Measurements from ENCODE around the gene DEAF1. TPM values are rescaled to one million over a fixed set of nuclear protein-coding genes. Genes with fewer than 3 reads are reported as not detected.
A peak's percentile ranks its signal among the peaks of the same experiment; 100 is the strongest.

The DEAF1 gene
- total RNA-seq, 1 donor from 2014 or later: 35.8 TPM

GRCh38 chr11:626475-627307 is 68.3 kb downstream of the DEAF1 start, which contains the start of gene SCT:
Gene SCT (minus strand): TSS chr11:627181. CDS start chr11:627143, 38 bp downstream.
- no peak for DNase-seq (ENCODE audit: low read depth)

- DNase-seq (ENCODE audit: low read depth): no peak
Measured at GRCh38 chr11:625636-626268, 69.3 kb downstream of the DEAF1 start.

DNA sequence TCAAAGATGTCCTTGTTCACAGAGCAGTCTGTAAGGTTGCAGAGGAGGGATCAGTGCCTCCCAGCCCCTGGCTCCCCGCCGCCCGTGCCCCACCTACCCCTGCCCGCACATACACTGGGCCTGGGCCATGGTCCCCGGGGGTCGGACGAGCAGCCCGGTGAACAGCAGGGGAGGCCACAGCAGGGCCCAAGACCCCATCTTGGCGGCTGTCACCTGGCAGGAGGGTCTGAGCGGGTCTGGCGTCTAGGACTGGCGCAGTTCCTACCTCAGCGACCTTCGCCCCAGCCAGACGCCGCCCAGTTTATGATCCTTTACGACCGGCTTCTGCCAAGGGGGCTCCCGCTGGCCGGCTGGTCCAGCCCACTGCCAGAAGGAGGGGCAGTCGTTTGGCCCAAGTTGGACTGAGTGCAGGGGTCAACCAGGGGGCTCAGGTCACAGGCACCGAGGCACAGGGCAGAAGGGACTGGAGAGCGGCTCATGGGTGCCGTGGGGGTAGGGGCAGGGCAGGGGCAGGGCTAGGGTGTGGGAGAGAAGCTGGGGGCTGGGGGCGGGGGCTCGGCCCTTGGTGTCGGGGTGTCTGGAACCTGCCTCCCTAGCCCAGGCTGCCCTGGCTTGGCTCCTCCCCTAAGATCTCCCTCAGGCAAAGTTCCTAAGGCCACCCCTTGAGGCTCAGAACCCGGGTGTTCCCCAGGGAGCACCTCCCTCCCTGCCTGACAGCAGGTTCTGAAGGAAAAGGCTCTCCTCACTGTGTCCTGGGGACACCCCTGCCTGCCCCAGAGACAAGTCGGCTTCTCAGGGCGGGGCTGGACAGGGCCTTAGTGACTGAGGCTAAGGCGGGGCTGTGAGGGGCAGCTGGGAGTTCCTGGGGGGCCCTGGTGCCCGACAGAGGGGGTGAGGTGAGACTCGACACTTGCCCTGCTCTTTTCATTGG is 70.1 kb downstream of the DEAF1 start, which contains the start of gene CDHR5:
Gene CDHR5 (minus strand): TSS at position 251 of the 931 bp plus-strand sequence. CDS start 53 bp downstream, at position 198.
- no peak for DNase-seq (ENCODE audit: low read depth)

GRCh38 chr11:623999-624704 is 70.9 kb downstream of the DEAF1 start:
- DNase-seq (ENCODE audit: low read depth): no peak

GRCh38 chr11:623349-623869 is 71.6 kb downstream of the DEAF1 start:
- DNase-seq (ENCODE audit: low read depth): no peak

- no peak for DNase-seq (ENCODE audit: low read depth)
Measured at GRCh38 chr11:621838-622237, 73.2 kb downstream of the DEAF1 start.

GRCh38 chr11:620935-621814 is 73.8 kb downstream of the DEAF1 start:
- DNase-seq (ENCODE audit: low read depth): no peak

- no peak for DNase-seq (ENCODE audit: low read depth)
Measured at GRCh38 chr11:620201-620600, 74.8 kb downstream of the DEAF1 start.

DNA sequence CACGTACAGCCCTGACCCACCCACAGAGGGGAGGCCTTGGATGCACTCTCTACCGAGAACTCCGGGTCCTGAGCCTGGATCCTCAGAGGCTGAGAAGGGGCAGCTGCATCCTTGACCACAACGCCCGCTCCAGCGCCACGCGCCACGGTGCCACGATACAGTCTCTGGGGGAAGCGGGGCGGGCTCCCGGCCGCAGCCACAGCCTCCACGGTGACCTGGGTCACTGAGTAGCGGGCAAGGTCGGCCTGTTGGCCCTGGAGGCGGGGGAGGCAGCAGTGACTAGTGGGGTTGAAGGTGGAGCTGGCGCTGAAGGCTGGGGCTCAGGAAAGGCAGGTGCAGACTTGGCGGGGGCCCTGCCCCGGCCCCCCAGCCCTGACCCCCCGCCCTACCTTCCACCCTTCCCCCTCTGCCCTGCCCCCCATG is 75.4 kb downstream of the DEAF1 start:
- no peak for DNase-seq (ENCODE audit: low read depth)

GRCh38 chr11:618856-619627 is 76.0 kb downstream of the DEAF1 start:
- DNase-seq (ENCODE audit: low read depth): no peak

GRCh38 chr11:617912-618682 is 76.9 kb downstream of the DEAF1 start:
- no peak for DNase-seq (ENCODE audit: low read depth)

DNA sequence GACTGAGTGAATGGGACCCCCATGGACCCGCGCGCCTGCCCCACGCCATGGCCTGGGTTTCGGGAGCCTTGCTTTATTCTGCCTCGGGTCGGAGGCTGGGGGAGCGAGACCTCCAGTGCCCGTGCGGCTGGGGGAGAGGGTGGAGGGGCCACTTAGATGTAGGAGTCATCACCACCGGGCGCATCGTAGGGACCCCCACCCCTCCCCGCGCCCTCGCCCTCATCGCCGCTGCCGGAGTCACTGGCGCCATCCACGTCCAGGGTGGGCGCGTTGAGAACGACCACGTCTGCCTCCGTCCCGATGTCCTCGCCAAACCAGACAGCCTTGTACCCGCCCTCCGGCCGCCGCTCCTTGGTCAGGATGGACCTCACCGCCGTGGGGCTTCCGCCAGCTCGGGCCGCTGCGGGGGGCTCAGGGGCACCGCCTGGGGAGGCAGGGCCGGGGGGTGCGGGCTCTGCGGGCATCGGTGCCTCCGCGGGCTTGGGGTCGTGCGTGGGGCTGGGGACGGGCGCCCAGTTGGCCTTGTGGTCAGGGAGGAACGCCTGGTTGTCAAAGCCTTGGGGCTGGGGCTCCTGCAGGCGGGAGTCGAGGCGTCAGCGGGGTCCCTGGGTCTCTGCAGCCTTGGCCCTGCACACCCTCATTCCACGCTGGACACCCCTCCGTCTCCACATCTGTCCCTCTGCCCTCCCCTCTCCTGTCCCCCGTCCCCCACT is 77.7 kb downstream of the DEAF1 start:
- DNase-seq (ENCODE audit: low read depth): no peak

GRCh38 chr11:616320-617198 is 78.5 kb downstream of the DEAF1 start:
- no peak for DNase-seq (ENCODE audit: low read depth)

DNA sequence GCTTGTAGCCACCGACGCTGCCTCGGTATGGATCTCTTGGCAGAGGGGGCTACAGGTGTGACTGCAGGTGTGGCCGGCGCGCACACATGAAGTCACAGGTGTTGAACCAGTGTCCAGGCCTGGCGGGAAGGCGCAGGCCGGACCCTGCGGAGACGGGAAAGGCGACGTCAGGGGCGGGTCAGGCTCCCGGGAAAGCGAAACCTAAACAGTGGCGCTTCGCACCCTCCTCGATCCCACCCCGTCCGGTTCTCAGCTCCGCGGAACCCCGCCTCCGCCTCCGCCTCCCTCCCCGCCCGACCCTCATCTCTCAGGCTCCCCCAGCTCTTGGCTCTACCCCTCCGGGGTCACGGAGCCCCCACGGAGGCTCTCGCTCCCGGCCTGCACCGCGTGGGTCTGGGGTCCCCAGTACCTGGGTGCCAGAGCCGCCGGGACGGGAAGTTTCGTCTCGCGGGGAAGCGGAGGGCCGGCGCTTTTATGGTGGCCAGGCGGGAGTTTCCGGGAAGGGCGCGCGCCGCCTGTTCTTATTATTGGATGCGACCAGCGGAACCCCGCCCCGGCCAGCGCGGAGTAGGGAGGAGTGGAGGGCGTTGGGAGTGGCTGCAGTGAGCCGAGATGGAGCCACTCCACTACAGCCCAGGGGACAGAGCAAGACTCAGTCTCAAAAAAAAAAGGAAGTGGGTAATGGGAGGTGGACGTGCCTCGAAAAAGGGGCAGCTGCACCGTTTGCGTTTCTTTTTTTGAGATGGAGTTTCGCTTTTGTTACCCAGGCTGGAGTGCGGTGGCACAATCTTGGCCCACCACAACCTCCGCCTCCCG is 79.3 kb downstream of the DEAF1 start, which contains the start of gene IRF7:
Gene IRF7 (minus strand): TSS at position 447 of the 816 bp plus-strand sequence. CDS start 586 bp downstream, outside the sequence.
- DNase-seq (ENCODE audit: low read depth): peak; percentile 94
